Tibial artery (tissue), 4 donors: ENCODE measurements around the gene SPRR5.

Experiments used
- DNase-seq, 2 donors: peaks; one replicate each; pipeline ENCODE4 v3.0.0-alpha.2; 2019
- H3K27ac ChIP-seq, 2 donors: fragments of 200-600 bp; sonication (generic) in 1 of 2; 1 replicate in 1 of 2; 2 replicates in 1 of 2; pipeline ENCODE4 v1.5.1; 2018 to 2019; ENCODE audit warnings: mild to moderate bottlenecking in 1 of 2
- H3K27me3 ChIP-seq, 2 donors: fragments of 200-600 bp; sonication (generic) in 1 of 2; one replicate each; pipeline versions ENCODE4 v1.5.1 to v1.6.0; 2016 to 2019
- H3K36me3 ChIP-seq, 3 donors: fragments of 200-600 bp; sonication (generic) in 2 of 3; one replicate each; pipeline ENCODE4 v1.5.1; 2016 to 2019; ENCODE audit warnings: mild to moderate bottlenecking in 2 of 3
- H3K4me1 ChIP-seq, 4 donors: fragments of 200-600 bp; sonication (generic) in 2 of 4; 1 replicate in 3 of 4; 2 replicates in 1 of 4; pipeline ENCODE4 v1.5.1; 2016 to 2019
- H3K4me3 ChIP-seq, 2 donors: fragments of 200-600 bp; sonication (generic) in 1 of 2; 1 replicate in 1 of 2; 2 replicates in 1 of 2; pipeline ENCODE4 v1.5.1; 2018 to 2019; ENCODE audit warnings: mild to moderate bottlenecking in 2 of 2
- H3K9me3 ChIP-seq, 3 donors: fragments of 200-600 bp; sonication (generic) in 1 of 3; one replicate each; pipeline ENCODE4 v1.5.1; 2016 to 2019
- intact Hi-C: fragments of 100-400 bp; cut with DNase I; formaldehyde crosslinking; loops from one replicate; pipeline ENCODE4 v1.15.0; 2023; ENCODE audit warnings: low total_unique reads
- TF ChIP-seq, protein P1 (sequence below), 2 experiments: fragments of 200-600 bp in 1 of 2; fragments of 450-650 bp in 1 of 2; IDR thresholded peaks; one replicate each; pipeline ENCODE4 v1.5.1; 2017 to 2019; ENCODE audit warnings: antibody characterized with exemption in 2 of 2, mild to moderate bottlenecking in 1 of 2, moderate library complexity in 1 of 2

Gene SPRR5

DNA sequence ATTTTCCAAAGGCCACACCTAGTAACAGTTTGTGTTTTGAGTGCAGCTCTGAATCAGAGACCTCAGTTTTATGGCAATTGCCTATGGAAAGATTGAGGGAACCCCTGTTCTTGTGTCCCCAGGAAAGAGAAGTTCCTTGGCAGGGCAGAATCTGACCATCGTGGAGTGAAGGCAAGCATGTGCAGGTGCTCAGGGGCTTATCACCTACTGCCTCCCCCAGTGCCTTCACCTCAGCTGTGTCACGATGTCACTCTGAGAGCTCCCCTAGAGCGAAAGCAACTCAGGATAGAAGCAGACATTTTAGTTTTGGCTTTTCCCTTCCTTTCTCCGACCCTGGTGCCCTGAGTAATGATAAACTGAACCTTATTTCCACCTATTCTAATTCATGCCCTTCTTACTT, 35.1 kb downstream of the SPRR5 start:
- peaks cover 0 to 2% of the 10 kb centered on the region in 2 donors for H3K27me3 ChIP-seq
- intact Hi-C loops: no loop called here
- TF ChIP-seq, protein P1, sequence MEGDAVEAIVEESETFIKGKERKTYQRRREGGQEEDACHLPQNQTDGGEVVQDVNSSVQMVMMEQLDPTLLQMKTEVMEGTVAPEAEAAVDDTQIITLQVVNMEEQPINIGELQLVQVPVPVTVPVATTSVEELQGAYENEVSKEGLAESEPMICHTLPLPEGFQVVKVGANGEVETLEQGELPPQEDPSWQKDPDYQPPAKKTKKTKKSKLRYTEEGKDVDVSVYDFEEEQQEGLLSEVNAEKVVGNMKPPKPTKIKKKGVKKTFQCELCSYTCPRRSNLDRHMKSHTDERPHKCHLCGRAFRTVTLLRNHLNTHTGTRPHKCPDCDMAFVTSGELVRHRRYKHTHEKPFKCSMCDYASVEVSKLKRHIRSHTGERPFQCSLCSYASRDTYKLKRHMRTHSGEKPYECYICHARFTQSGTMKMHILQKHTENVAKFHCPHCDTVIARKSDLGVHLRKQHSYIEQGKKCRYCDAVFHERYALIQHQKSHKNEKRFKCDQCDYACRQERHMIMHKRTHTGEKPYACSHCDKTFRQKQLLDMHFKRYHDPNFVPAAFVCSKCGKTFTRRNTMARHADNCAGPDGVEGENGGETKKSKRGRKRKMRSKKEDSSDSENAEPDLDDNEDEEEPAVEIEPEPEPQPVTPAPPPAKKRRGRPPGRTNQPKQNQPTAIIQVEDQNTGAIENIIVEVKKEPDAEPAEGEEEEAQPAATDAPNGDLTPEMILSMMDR (IDR thresholded peaks at IDR 0.05): no peak
- no peak overlapping the region for H3K4me3 ChIP-seq
- no peak for DNase-seq
- no peaks in the 10 kb centered on the region for H3K36me3 ChIP-seq
- H3K27ac ChIP-seq: no peak overlapping the region
- H3K4me1 ChIP-seq: no peaks in the 10 kb centered on the region
- H3K9me3 ChIP-seq: no peaks in the 10 kb centered on the region

DNA sequence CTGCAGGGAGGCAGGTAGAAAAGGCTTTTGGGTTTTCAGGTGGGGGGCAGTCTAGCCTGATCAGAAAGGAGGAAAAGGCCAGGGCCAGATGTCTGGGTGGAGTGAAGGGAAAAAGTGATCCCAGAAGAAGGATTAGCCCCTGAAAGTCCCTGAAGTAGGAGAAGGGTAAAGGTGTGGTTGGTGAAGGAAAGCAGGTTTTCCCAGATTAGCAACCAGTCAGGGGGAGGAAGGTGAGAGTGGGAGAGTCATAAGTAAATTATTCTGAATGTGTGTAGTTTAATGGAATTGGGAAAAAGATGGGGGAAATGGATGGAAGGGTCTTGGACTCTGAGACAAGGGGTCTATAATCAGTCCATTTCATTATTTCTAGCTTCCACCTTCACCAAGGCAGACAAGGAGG, 36.2 kb downstream of the SPRR5 start:
- Histone ChIP-seq H3K4me1 (no peaks in the 10 kb centered on the region), H3K27me3 (peaks cover 0 to 2% of the 10 kb centered on the region in 2 donors), H3K36me3 (no peaks in the 10 kb centered on the region), H3K4me3 (no peak overlapping the region), H3K27ac (no peak overlapping the region), H3K9me3 (no peaks in the 10 kb centered on the region)
- TF ChIP-seq, protein P1 (IDR thresholded peaks at IDR 0.05): no peak
- DNase-seq: no peak
- intact Hi-C loops: no loop called here

DNA sequence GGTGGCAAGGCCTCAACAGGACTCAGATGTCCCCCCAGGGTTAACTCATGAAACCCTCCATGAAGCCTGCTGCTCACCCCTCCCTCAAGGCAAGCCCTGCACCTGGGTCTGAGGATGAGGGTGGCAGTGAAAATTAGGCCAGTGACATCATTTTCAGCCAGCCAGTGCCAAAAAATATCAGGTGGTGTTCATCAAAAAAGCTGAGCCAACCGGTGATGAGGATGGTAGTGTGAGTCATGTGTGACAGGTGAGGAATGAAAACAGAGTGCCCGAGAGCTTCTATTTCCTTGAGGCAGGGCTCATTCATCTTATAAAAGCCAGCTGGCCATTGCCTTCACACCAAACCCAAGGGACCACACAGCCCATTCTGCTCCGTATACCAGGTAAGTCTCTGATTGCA, 36.7 kb downstream of the SPRR5 start, which contains the start of gene SPRR1A:
TSS of gene SPRR1A (plus strand) at position 339 of the 400 bp plus-strand sequence. CDS start 1,150 bp downstream, outside the sequence.
- H3K27ac ChIP-seq: no peak within 1 kb of the TSS
- TF ChIP-seq, protein P1 (IDR thresholded peaks at IDR 0.05): no peak
- no peak within 1 kb of the TSS for H3K4me3 ChIP-seq
- H3K36me3 ChIP-seq: no peaks in the 10 kb centered on the region
- peaks cover 0 to 2% of the 10 kb centered on the region in 2 donors for H3K27me3 ChIP-seq
- H3K4me1 ChIP-seq: no peaks in the 10 kb centered on the region
- intact Hi-C loops: no loop called here
- no peaks in the 10 kb centered on the region for H3K9me3 ChIP-seq
- no peak for DNase-seq

DNA sequence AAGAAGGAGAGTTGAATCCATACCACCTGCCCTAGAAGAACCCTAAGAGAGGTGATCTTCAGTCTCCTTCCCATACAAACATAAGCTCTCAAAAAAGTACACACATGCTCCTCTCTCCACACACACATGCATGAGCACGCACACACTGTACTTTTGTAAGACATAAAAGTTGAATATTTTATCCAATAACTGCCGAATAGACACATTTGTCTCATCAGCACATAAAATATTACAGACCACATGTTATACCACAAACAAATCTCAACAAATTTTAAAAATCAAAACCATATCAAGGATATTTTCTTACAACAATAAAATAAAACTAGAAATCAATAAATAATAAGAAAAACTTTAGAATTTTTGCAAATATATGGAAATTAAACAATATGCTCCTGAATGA, 39.6 kb downstream of the SPRR5 start:
- DNase-seq: no peak
- Histone ChIP-seq H3K27me3 (no peaks in the 10 kb centered on the region), H3K4me3 (no peak overlapping the region), H3K27ac (no peak overlapping the region), H3K4me1 (no peaks in the 10 kb centered on the region), H3K36me3 (no peaks in the 10 kb centered on the region), H3K9me3 (no peaks in the 10 kb centered on the region)
- intact Hi-C loops: no loop called here
- TF ChIP-seq, protein P1 (IDR thresholded peaks at IDR 0.05): no peak

DNA sequence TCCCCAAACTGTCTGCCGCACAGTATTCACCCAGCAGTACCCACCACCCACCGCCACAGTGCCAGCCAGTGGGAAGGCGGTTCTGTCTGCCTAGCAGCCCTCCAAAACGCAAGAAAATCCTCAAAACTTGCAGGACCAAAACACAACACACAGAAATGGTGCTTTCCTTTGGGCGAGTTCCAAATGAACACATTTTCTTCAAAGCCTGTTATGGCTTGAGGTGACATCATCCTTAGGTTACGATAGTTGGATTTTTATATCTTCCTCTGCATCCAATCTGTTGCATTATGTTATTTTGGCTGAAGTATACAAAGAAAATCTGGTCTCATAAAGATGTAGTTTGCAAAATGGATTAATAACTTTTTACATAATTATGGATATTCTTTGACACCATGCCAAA, 46.2 kb downstream of the SPRR5 start:
- Histone ChIP-seq H3K36me3 (no peaks in the 10 kb centered on the region), H3K27ac (no peak overlapping the region), H3K9me3 (peaks cover 0 to 6% (median 0%) of the 10 kb centered on the region in 3 donors), H3K27me3 (no peaks in the 10 kb centered on the region), H3K4me3 (no peak overlapping the region), H3K4me1 (no peaks in the 10 kb centered on the region)
- TF ChIP-seq, protein P1 (IDR thresholded peaks at IDR 0.05): no peak
- no peak for DNase-seq
- intact Hi-C loops: no loop called here

DNA sequence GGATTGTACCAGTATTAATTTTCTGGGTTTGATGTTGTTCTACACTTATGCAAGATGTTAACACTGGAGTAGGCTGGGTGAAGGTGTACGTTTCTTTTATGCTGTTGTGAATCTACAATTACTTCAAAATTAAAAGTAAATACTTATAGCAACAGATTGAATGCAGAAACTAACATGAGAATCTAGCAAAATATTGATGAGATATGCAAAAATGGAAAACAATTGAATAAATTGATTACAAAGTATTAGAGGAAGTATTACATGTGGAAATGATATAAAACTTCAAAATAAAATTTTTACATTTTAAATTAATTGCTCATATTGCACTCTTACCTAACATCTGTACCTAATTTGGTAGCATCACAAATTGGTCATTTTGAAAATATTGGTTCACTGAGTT, 48.8 kb downstream of the SPRR5 start:
- H3K9me3 ChIP-seq: peaks cover 0 to 6% (median 0%) of the 10 kb centered on the region in 3 donors
- no peak for DNase-seq
- TF ChIP-seq, protein P1 (IDR thresholded peaks at IDR 0.05): no peak
- H3K4me1 ChIP-seq: no peaks in the 10 kb centered on the region
- H3K27me3 ChIP-seq: no peaks in the 10 kb centered on the region
- intact Hi-C loops: no loop called here
- no peak overlapping the region for H3K27ac ChIP-seq
- no peak overlapping the region for H3K4me3 ChIP-seq
- no peaks in the 10 kb centered on the region for H3K36me3 ChIP-seq
